Nephron (organoid): ENCODE data around the gene HDLBP.
"Not testable (repeated sequence)": the region's sequence is repeated elsewhere in the genome, so short reads cannot be mapped to it uniquely, and the experiment has no call there.

Source experiments
- H3K27ac Mint-ChIP-seq, 3 experiments: 2 replicates each; pipeline ENCODE4 v1.8.0; 2020; ENCODE audit warnings: mixed read lengths in 3 of 3, mild to moderate bottlenecking in 2 of 3, moderate library complexity in 1 of 3
- H3K27me3 Mint-ChIP-seq: 2 replicates; pipeline ENCODE4 v1.8.0; 2021; ENCODE audit warnings: low read depth, mild to moderate bottlenecking, moderate library complexity, mixed read lengths
- H3K36me3 Mint-ChIP-seq: 2 replicates; pipeline ENCODE4 v1.8.0; 2020; ENCODE audit warnings: low read depth, mixed read lengths
- H3K4me1 Mint-ChIP-seq: 2 replicates; pipeline ENCODE4 v1.8.0; 2020; ENCODE audit warnings: mixed read lengths
- H3K4me3 Mint-ChIP-seq, 3 experiments: 2 replicates each; pipeline ENCODE4 v1.8.0; 2020; ENCODE audit warnings: mild to moderate bottlenecking in 3 of 3, mixed read lengths in 3 of 3, moderate library complexity in 2 of 3
- H3K9me3 Mint-ChIP-seq: 2 replicates; pipeline ENCODE4 v1.8.0; 2020; ENCODE audit warnings: mixed read lengths
- CTCF ChIP-seq, 3 experiments: fragments of 200-600 bp; sonication (generic); IDR thresholded peaks; one replicate each; pipeline ENCODE4 v1.5.0; 2021; ENCODE audit warnings: antibody characterized with exemption in 3 of 3; ENCODE audit not compliant: unreplicated experiment in 3 of 3

Gene HDLBP

DNA sequence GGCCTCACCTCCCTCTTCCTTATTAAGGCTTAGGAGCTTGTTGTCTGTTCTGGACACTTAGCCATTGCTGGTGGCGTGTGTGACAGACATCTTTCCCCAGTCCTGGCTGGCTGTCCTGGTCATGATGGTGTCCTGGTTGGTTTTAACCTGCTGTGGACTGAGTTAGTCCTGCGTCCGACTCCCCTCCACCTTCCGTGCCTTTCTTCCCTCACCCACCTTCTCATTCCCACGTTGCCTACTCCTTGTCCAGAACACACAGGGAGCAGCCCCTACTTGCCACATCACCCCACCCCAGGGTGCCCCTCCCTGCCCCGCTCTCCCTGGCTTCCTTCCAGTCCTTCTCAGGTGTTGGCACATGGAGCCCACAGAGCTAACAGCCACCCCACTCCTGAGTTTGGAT lies 117.5 kb downstream of the HDLBP start:
- no peaks in the 10 kb centered on the region for H3K27me3 Mint-ChIP-seq

DNA sequence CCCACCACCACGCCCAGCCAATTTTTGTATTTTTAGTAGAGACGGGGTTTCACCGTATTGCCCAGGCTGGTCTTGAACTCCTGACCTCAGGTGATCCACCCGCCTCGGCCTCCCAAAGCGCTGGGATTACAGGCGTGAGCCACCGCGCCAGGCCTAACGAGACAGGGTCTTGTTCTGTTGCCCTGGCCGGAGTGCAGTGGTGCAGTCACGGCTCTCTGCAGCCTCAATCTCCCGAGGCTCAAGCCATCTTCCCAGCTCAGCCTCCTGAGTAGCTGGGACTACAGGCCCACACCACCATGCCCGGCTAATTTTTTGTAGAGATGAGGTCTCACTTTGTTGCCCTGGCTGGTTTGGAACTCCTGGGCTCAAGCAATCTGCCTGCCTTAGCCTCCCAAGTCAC lies 118.2 kb downstream of the HDLBP start:
- not testable (repeated sequence) for H3K4me1 Mint-ChIP-seq, H3K27ac Mint-ChIP-seq, H3K9me3 Mint-ChIP-seq, H3K4me3 Mint-ChIP-seq, H3K27me3 Mint-ChIP-seq, H3K36me3 Mint-ChIP-seq

More for the DNA sequence above, 117.5 kb downstream of the HDLBP start:
- no peak overlapping the region for H3K27ac Mint-ChIP-seq
- peaks cover 5% of the 10 kb centered on the region for H3K4me1 Mint-ChIP-seq
- TF ChIP-seq CTCF (IDR thresholded peaks at IDR 0.05; ENCODE audit: unreplicated experiment in 3 of 3), result no peak
- H3K36me3 Mint-ChIP-seq, result no peaks in the 10 kb centered on the region
- no peaks in the 10 kb centered on the region for H3K9me3 Mint-ChIP-seq
- H3K4me3 Mint-ChIP-seq, result no peak overlapping the region

GRCh38 chr2:241195506-241196130 lies 119.9 kb downstream of the HDLBP start:
- H3K4me3 Mint-ChIP-seq, result no peak overlapping the region
- H3K4me1 Mint-ChIP-seq, result peaks cover 5% of the 10 kb centered on the region
- no peaks in the 10 kb centered on the region for H3K36me3 Mint-ChIP-seq
- TF ChIP-seq CTCF (IDR thresholded peaks at IDR 0.05; ENCODE audit: unreplicated experiment in 3 of 3), result no peak
- H3K9me3 Mint-ChIP-seq, result no peaks in the 10 kb centered on the region
- no peaks in the 10 kb centered on the region for H3K27me3 Mint-ChIP-seq
- H3K27ac Mint-ChIP-seq, result no peak overlapping the region

GRCh38 chr2:241194811-241195210 lies 120.7 kb downstream of the HDLBP start:
- no peaks in the 10 kb centered on the region for H3K27me3 Mint-ChIP-seq
- peaks cover 5% of the 10 kb centered on the region for H3K4me1 Mint-ChIP-seq
- no peak overlapping the region for H3K4me3 Mint-ChIP-seq
- no peak overlapping the region for H3K27ac Mint-ChIP-seq
- no peaks in the 10 kb centered on the region for H3K36me3 Mint-ChIP-seq
- H3K9me3 Mint-ChIP-seq, result no peaks in the 10 kb centered on the region
- TF ChIP-seq CTCF (IDR thresholded peaks at IDR 0.05; ENCODE audit: unreplicated experiment in 3 of 3), result no peak

- Mint-ChIP-seq H3K9me3 (no peaks in the 10 kb centered on the region), H3K4me1 (no peaks in the 10 kb centered on the region), H3K36me3 (no peaks in the 10 kb centered on the region), H3K4me3 (no peak overlapping the region), H3K27ac (no peak overlapping the region), H3K27me3 (no peaks in the 10 kb centered on the region)
- TF ChIP-seq CTCF (IDR thresholded peaks at IDR 0.05; ENCODE audit: unreplicated experiment in 3 of 3), result no peak
These were observed 122.2 kb downstream of the HDLBP start for GRCh38 chr2:241193271-241193670.

- Mint-ChIP-seq H3K27ac (no peak overlapping the region), H3K9me3 (no peaks in the 10 kb centered on the region), H3K36me3 (no peaks in the 10 kb centered on the region), H3K27me3 (no peaks in the 10 kb centered on the region), H3K4me1 (no peaks in the 10 kb centered on the region), H3K4me3 (no peak overlapping the region)
- no peak for TF ChIP-seq CTCF (IDR thresholded peaks at IDR 0.05; ENCODE audit: unreplicated experiment in 3 of 3)
These were observed 124.4 kb downstream of the HDLBP start for GRCh38 chr2:241191081-241191480.
